Measurements from ENCODE around the gene DMTF1. TPM values are rescaled to one million over a fixed set of nuclear protein-coding genes. Genes with fewer than 3 reads are reported as not detected.
A peak's percentile ranks its signal among the peaks of the same experiment; 100 is the strongest.
"Not testable (repeated sequence)": the region's sequence is repeated elsewhere in the genome, so short reads cannot be mapped to it uniquely, and the experiment has no call there.

The DMTF1 gene
- total RNA-seq, 1 donor from 2014 or later = 113 TPM

- no peak for TF ChIP-seq CTCF (conservative IDR thresholded peaks at IDR 0.05)
- Mint-ChIP-seq H3K27ac (ENCODE audit: unreplicated experiment) (no peak overlapping the region), H3K36me3 (ENCODE audit: low read depth) (peaks cover 54% of the 10 kb centered on the region), H3K4me3 (no peak overlapping the region), H3K4me1 (peaks cover 10% of the 10 kb centered on the region), H3K27me3 (ENCODE audit: low read depth) (no peaks in the 10 kb centered on the region), H3K9me3 (peaks cover 14% of the 10 kb centered on the region)
- DNase-seq (ENCODE audit: low read depth, low spot score) = no peak
Observed at GRCh38 chr7:87199241-87199640, 47.0 kb downstream of the DMTF1 start.

GRCh38 chr7:87199700-87200450, 47.6 kb downstream of the DMTF1 start:
- TF ChIP-seq CTCF (conservative IDR thresholded peaks at IDR 0.05) = no peak
- no peak overlapping the region for H3K27ac Mint-ChIP-seq (ENCODE audit: unreplicated experiment)

GRCh38 chr7:87202208-87202607, 50.0 kb downstream of the DMTF1 start:
- no peaks in the 10 kb centered on the region for H3K27me3 Mint-ChIP-seq (ENCODE audit: low read depth)
- no peak overlapping the region for H3K4me3 Mint-ChIP-seq
- DNase-seq (ENCODE audit: low read depth, low spot score) = no peak
- H3K4me1 Mint-ChIP-seq = peaks cover 10% of the 10 kb centered on the region
- H3K36me3 Mint-ChIP-seq (ENCODE audit: low read depth) = peaks cover 71% of the 10 kb centered on the region
- TF ChIP-seq CTCF (conservative IDR thresholded peaks at IDR 0.05) = no peak
- H3K9me3 Mint-ChIP-seq = peaks cover 28% of the 10 kb centered on the region
- H3K27ac Mint-ChIP-seq (ENCODE audit: unreplicated experiment) = no peak overlapping the region

More at GRCh38 chr7:87199700-87200450, 47.6 kb downstream of the DMTF1 start:
- peaks cover 10% of the 10 kb centered on the region for H3K4me1 Mint-ChIP-seq
- H3K9me3 Mint-ChIP-seq = peaks cover 16% of the 10 kb centered on the region
- no peak for DNase-seq (ENCODE audit: low read depth, low spot score)
- no peaks in the 10 kb centered on the region for H3K27me3 Mint-ChIP-seq (ENCODE audit: low read depth)
- no peak overlapping the region for H3K4me3 Mint-ChIP-seq
- peaks cover 61% of the 10 kb centered on the region for H3K36me3 Mint-ChIP-seq (ENCODE audit: low read depth)

GRCh38 chr7:87202705-87203104, 50.5 kb downstream of the DMTF1 start:
- H3K36me3 Mint-ChIP-seq (ENCODE audit: low read depth) = peaks cover 71% of the 10 kb centered on the region
- no peak overlapping the region for H3K4me3 Mint-ChIP-seq

GRCh38 chr7:87203929-87204328, 51.7 kb downstream of the DMTF1 start:
- H3K4me3 Mint-ChIP-seq = not testable (repeated sequence)

More at GRCh38 chr7:87202705-87203104, 50.5 kb downstream of the DMTF1 start:
- DNase-seq (ENCODE audit: low read depth, low spot score) = no peak
- Mint-ChIP-seq H3K4me1 (peaks cover 10% of the 10 kb centered on the region), H3K27ac (ENCODE audit: unreplicated experiment) (no peak overlapping the region), H3K27me3 (ENCODE audit: low read depth) (no peaks in the 10 kb centered on the region), H3K9me3 (peaks cover 29% of the 10 kb centered on the region)
- no peak for TF ChIP-seq CTCF (conservative IDR thresholded peaks at IDR 0.05)

GRCh38 chr7:87204933-87205332, 52.7 kb downstream of the DMTF1 start:
- DNase-seq (ENCODE audit: low read depth, low spot score) = no peak
- Mint-ChIP-seq H3K9me3 (peaks cover 30% of the 10 kb centered on the region), H3K36me3 (ENCODE audit: low read depth) (peaks cover 71% of the 10 kb centered on the region), H3K4me1 (peaks cover 15% of the 10 kb centered on the region), H3K27me3 (ENCODE audit: low read depth) (no peaks in the 10 kb centered on the region), H3K4me3 (no peak overlapping the region), H3K27ac (ENCODE audit: unreplicated experiment) (no peak overlapping the region)
- no peak for TF ChIP-seq CTCF (conservative IDR thresholded peaks at IDR 0.05)

More at GRCh38 chr7:87203929-87204328, 51.7 kb downstream of the DMTF1 start:
- peaks cover 10% of the 10 kb centered on the region for H3K4me1 Mint-ChIP-seq
- not testable (repeated sequence) for H3K27ac Mint-ChIP-seq (ENCODE audit: unreplicated experiment); DNase-seq (ENCODE audit: low read depth, low spot score); H3K27me3 Mint-ChIP-seq (ENCODE audit: low read depth)
- peaks cover 74% of the 10 kb centered on the region for H3K36me3 Mint-ChIP-seq (ENCODE audit: low read depth)
- H3K9me3 Mint-ChIP-seq = peaks cover 33% of the 10 kb centered on the region

GRCh38 chr7:87205701-87206100, 53.4 kb downstream of the DMTF1 start:
- DNase-seq (ENCODE audit: low read depth, low spot score); H3K27me3 Mint-ChIP-seq (ENCODE audit: low read depth); H3K27ac Mint-ChIP-seq (ENCODE audit: unreplicated experiment): not testable (repeated sequence)
- Mint-ChIP-seq H3K4me3 (peak overlapping the region; percentile 3), H3K9me3 (peaks cover 30% of the 10 kb centered on the region), H3K4me1 (peaks cover 15% of the 10 kb centered on the region), H3K36me3 (ENCODE audit: low read depth) (peaks cover 68% of the 10 kb centered on the region)

Data from neural crest cell (in vitro differentiated cells).